Stimulated activated naive CD8-positive, alpha-beta T cell treated with anti-CD3 and anti-CD28 coated beads, Interleukin-15, Interleukin-2, amounts not matched to agents 100 ng/mL and 50 ng/mL, for 24 hours (primary cell): ENCODE measurements around the gene GCHFR.

ENCODE experiments used
- H3K27ac Mint-ChIP-seq: one replicate; pipeline ENCODE4 v1.8.0; 2021; ENCODE audit warnings: mild to moderate bottlenecking, mixed read lengths
- H3K27me3 Mint-ChIP-seq: one replicate; pipeline ENCODE4 v1.8.0; 2021; ENCODE audit warnings: mixed read lengths
- H3K36me3 Mint-ChIP-seq: one replicate; pipeline ENCODE4 v1.8.0; 2021; ENCODE audit warnings: low read depth, mixed read lengths
- H3K4me1 Mint-ChIP-seq: one replicate; pipeline ENCODE4 v1.8.0; 2021; ENCODE audit warnings: low read depth, mixed read lengths
- H3K4me3 Mint-ChIP-seq: one replicate; pipeline ENCODE4 v1.8.0; 2021; ENCODE audit warnings: mild to moderate bottlenecking, mixed read lengths
- H3K9me3 Mint-ChIP-seq: one replicate; pipeline ENCODE4 v1.8.0; 2021; ENCODE audit warnings: mixed read lengths

GCHFR gene

GRCh38 chr15:40806672-40807027, 42.8 kb downstream of the GCHFR start:
- Mint-ChIP-seq H3K4me1 (peaks cover 20% of the 10 kb centered on the region), H3K27me3 (no peaks in the 10 kb centered on the region), H3K36me3 (peaks cover 7% of the 10 kb centered on the region), H3K4me3 (peak overlapping the region; percentile 90), H3K27ac (peak overlapping the region; percentile 92), H3K9me3 (no peaks in the 10 kb centered on the region)

GRCh38 chr15:40807028-40807887, 43.4 kb downstream of the GCHFR start, which contains the start of the genes DNAJC17 and ZFYVE19:
TSS of gene DNAJC17 (minus strand) at chr15:40807473. CDS start at chr15:40807446, 27 bp downstream.
TSS of gene ZFYVE19 (plus strand) at chr15:40807089. CDS start at chr15:40807590, 501 bp downstream.
- Mint-ChIP-seq H3K4me1 (peaks cover 17% of the 10 kb centered on the region), H3K4me3 (peak within 1 kb of the TSS; percentile 90), H3K27me3 (no peaks in the 10 kb centered on the region), H3K9me3 (no peaks in the 10 kb centered on the region), H3K36me3 (peaks cover 8% of the 10 kb centered on the region), H3K27ac (peak within 1 kb of the TSS; percentile 92)

GRCh38 chr15:40807888-40808461, 44.1 kb downstream of the GCHFR start:
- Mint-ChIP-seq H3K27ac (peak overlapping the region; percentile 45), H3K27me3 (no peaks in the 10 kb centered on the region), H3K4me1 (peaks cover 17% of the 10 kb centered on the region), H3K9me3 (no peaks in the 10 kb centered on the region), H3K36me3 (peaks cover 8% of the 10 kb centered on the region), H3K4me3 (peak overlapping the region; percentile 90)

- Mint-ChIP-seq H3K4me3 (no peak overlapping the region), H3K27me3 (no peaks in the 10 kb centered on the region), H3K4me1 (peaks cover 17% of the 10 kb centered on the region), H3K36me3 (peaks cover 8% of the 10 kb centered on the region), H3K9me3 (no peaks in the 10 kb centered on the region), H3K27ac (no peak overlapping the region)
These were observed 45.1 kb downstream of the GCHFR start for GRCh38 chr15:40808861-40809450.

- H3K36me3 Mint-ChIP-seq = peaks cover 12% of the 10 kb centered on the region
- no peak overlapping the region for H3K4me3 Mint-ChIP-seq
- H3K4me1 Mint-ChIP-seq = peaks cover 8% of the 10 kb centered on the region
- H3K9me3 Mint-ChIP-seq = no peaks in the 10 kb centered on the region
- H3K27ac Mint-ChIP-seq = no peak overlapping the region
- no peaks in the 10 kb centered on the region for H3K27me3 Mint-ChIP-seq
These were observed 49.0 kb downstream of the GCHFR start for GRCh38 chr15:40812721-40813425.

- peaks cover 12% of the 10 kb centered on the region for H3K36me3 Mint-ChIP-seq
- no peaks in the 10 kb centered on the region for H3K9me3 Mint-ChIP-seq
- H3K4me1 Mint-ChIP-seq = no peaks in the 10 kb centered on the region
- no peak overlapping the region for H3K4me3 Mint-ChIP-seq
- H3K27ac Mint-ChIP-seq = no peak overlapping the region
- no peaks in the 10 kb centered on the region for H3K27me3 Mint-ChIP-seq
These were observed 51.3 kb downstream of the GCHFR start for GRCh38 chr15:40815042-40815698.
